Measurements from ENCODE around the gene ARID1A. TPM values are rescaled to one million over a fixed set of nuclear protein-coding genes. Genes with fewer than 3 reads are reported as not detected.

ARID1A gene
- total and polyA plus RNA-seq, 9 of the 15 experiments (the other 6 are each of a cell fraction or from before 2014, with no cell fraction given), result 8.3 to 88.3 (median 22.5) TPM

DNA sequence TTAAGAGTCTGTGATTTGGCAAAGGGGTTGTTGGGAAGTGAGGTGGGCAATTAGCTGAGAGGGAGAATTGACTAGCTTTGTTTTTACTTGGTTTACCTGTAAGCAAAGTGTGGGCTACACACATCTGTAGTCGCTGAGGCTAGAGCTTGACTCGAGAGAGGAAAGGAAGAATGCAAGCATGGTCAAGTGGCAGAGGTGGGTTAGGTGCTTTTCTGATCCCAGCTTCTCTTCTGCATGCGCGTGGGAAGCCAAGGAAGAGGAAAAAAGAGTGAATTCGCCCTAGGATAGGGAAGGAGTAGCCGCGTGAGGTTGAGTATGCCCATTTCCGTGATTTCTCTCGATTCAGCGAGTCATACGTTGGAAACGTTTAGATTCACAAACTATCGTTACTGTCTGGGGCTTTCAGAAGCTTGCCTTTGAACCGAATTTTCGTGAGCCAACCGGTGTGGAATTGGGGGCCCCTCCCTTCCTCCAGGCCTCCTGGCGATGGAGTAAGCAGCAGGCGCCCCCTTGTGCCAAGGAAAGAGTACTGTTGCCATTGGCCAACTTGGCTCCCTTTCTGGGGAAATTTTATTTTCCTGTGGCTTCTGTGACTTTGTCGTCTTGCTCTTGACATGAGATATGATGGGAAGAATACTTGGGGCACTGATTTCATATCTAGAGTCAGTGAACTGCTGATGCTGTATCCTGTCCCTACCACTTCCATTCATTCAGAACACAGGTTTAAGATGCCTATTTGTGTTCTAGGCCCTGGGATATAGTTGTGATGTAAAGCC, 93.2 kb downstream of the ARID1A start (continued):
- TF ChIP-seq, protein P1, sequence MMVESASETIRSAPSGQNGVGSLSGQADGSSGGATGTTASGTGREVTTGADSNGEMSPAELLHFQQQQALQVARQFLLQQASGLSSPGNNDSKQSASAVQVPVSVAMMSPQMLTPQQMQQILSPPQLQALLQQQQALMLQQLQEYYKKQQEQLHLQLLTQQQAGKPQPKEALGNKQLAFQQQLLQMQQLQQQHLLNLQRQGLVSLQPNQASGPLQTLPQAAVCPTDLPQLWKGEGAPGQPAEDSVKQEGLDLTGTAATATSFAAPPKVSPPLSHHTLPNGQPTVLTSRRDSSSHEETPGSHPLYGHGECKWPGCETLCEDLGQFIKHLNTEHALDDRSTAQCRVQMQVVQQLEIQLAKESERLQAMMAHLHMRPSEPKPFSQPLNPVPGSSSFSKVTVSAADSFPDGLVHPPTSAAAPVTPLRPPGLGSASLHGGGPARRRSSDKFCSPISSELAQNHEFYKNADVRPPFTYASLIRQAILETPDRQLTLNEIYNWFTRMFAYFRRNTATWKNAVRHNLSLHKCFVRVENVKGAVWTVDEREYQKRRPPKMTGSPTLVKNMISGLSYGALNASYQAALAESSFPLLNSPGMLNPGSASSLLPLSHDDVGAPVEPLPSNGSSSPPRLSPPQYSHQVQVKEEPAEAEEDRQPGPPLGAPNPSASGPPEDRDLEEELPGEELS (CRISPR knock-in tag; IDR thresholded peaks at IDR 0.05; ENCODE audit: borderline replicate concordance), result 0 out of 2 replicates have a peak, but pooled peaks have one; percentile 52
- TF ChIP-seq ILF3 (IDR thresholded peaks at IDR 0.05; ENCODE audit: borderline replicate concordance) (0 out of 2 replicates have a peak, but pooled peaks have one; percentile 10), NFRKB (IDR thresholded peaks at IDR 0.05; ENCODE audit: low read depth) (peak; percentile 30; the same call in 1 of the 2 replicates), RAD51 (IDR thresholded peaks at IDR 0.05; ENCODE audit: borderline replicate concordance, low read depth) (0 out of 2 replicates have a peak, but pooled peaks have one; percentile 8), ZNF197 (CRISPR knock-in tag; IDR thresholded peaks at IDR 0.05; ENCODE audit: low read depth) (peak; percentile 30; the same call in 1 of the 2 replicates), ELF4 (CRISPR knock-in tag; IDR thresholded peaks at IDR 0.05) (0 out of 2 replicates have a peak, but pooled peaks have one; percentile 18), TCF3 (CRISPR knock-in tag; IDR thresholded peaks at IDR 0.05) (peak; percentile 10; the same call in 1 of the 2 replicates), POLR2A (conservative IDR thresholded peaks at IDR 0.05) (peak; percentile 57), FOXK2 (conservative IDR thresholded peaks at IDR 0.05 in 1 of 2, IDR thresholded peaks at IDR 0.05 in 1 of 2; ENCODE audit: low read depth in 2 of 2) (peak; percentile 19 to 33; a peak in 1 of 4 replicates), NBN (IDR thresholded peaks at IDR 0.05; ENCODE audit: low read depth) (peak; percentile 68; the same call in 1 of the 2 replicates), TAL1 (IDR thresholded peaks at IDR 0.05) (no peak), ZNF75A (CRISPR knock-in tag; IDR thresholded peaks at IDR 0.05) (0 out of 2 replicates have a peak, but pooled peaks have one; percentile 21), NCOR1 (IDR thresholded peaks at IDR 0.05) (0 out of 2 replicates have a peak, but pooled peaks have one; percentile 7), ELF1 (tag; IDR thresholded peaks at IDR 0.05) (0 out of 2 replicates have a peak, but pooled peaks have one; percentile 45), STAG1 (CRISPR knock-in tag; IDR thresholded peaks at IDR 0.05; ENCODE audit: borderline replicate concordance) (peak; percentile 93)
- TF ChIP-seq, protein P2, sequence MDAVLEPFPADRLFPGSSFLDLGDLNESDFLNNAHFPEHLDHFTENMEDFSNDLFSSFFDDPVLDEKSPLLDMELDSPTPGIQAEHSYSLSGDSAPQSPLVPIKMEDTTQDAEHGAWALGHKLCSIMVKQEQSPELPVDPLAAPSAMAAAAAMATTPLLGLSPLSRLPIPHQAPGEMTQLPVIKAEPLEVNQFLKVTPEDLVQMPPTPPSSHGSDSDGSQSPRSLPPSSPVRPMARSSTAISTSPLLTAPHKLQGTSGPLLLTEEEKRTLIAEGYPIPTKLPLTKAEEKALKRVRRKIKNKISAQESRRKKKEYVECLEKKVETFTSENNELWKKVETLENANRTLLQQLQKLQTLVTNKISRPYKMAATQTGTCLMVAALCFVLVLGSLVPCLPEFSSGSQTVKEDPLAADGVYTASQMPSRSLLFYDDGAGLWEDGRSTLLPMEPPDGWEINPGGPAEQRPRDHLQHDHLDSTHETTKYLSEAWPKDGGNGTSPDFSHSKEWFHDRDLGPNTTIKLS (IDR thresholded peaks at IDR 0.05; ENCODE audit: borderline replicate concordance, low read depth), result no peak
- TF ChIP-seq, protein P3, sequence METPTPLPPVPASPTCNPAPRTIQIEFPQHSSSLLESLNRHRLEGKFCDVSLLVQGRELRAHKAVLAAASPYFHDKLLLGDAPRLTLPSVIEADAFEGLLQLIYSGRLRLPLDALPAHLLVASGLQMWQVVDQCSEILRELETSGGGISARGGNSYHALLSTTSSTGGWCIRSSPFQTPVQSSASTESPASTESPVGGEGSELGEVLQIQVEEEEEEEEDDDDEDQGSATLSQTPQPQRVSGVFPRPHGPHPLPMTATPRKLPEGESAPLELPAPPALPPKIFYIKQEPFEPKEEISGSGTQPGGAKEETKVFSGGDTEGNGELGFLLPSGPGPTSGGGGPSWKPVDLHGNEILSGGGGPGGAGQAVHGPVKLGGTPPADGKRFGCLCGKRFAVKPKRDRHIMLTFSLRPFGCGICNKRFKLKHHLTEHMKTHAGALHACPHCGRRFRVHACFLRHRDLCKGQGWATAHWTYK (CRISPR knock-in tag; IDR thresholded peaks at IDR 0.05), result 0 out of 2 replicates have a peak, but pooled peaks have one; percentile 26
- TF ChIP-seq, protein P4, sequence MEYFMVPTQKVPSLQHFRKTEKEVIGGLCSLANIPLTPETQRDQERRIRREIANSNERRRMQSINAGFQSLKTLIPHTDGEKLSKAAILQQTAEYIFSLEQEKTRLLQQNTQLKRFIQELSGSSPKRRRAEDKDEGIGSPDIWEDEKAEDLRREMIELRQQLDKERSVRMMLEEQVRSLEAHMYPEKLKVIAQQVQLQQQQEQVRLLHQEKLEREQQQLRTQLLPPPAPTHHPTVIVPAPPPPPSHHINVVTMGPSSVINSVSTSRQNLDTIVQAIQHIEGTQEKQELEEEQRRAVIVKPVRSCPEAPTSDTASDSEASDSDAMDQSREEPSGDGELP (CRISPR knock-in tag; IDR thresholded peaks at IDR 0.05; ENCODE audit: borderline replicate concordance), result peak; percentile 52; the same call in 1 of the 2 replicates
- TF ChIP-seq, protein P5, sequence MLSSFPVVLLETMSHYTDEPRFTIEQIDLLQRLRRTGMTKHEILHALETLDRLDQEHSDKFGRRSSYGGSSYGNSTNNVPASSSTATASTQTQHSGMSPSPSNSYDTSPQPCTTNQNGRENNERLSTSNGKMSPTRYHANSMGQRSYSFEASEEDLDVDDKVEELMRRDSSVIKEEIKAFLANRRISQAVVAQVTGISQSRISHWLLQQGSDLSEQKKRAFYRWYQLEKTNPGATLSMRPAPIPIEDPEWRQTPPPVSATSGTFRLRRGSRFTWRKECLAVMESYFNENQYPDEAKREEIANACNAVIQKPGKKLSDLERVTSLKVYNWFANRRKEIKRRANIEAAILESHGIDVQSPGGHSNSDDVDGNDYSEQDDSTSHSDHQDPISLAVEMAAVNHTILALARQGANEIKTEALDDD (IDR thresholded peaks at IDR 0.05), result peak; percentile 80

Measured in K562 (cell line).